GM18861 (cell line): Measurements from ENCODE around the gene COL15A1.
"Not testable (repeated sequence)": the region's sequence is repeated elsewhere in the genome, so short reads cannot be mapped to it uniquely, and the experiment has no call there.

Experiments used
- ATAC-seq: cut with Tn5 transposase; IDR thresholded peaks from one replicate; pipeline ENCODE4 v1.9.1; 2021; ENCODE audit not compliant: unreplicated experiment

Gene COL15A1

DNA sequence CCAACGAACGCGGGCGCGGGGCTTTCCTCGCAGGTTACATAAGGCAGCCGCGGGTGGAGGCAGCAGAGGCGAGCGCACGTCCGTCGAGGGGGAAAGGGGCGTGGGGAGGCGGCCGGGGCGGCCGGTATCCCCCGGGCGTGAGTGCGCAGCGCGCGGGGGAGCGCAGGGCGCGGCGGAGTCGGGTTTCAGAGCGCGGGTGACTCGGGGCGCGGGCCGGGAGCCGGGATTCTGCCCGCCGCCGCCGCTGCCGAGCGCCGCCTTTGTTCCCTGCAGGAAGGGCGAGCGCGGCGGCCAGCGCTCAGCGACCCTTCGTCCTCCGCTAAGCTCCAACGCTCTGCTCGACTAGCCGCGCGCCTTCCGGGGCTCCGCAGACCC, at the start of gene COL15A1:
COL15A1 (plus strand) TSS at position 226 of the 375 bp plus-strand sequence. CDS start 155 bp downstream, outside the sequence.
- ATAC-seq = no peak

- ATAC-seq = no peak
Observed at GRCh38 chr9:98894171-98894570, 49.5 kb upstream of the COL15A1 start.

GRCh38 chr9:98894761-98895160, 48.9 kb upstream of the COL15A1 start:
- no peak for ATAC-seq

DNA sequence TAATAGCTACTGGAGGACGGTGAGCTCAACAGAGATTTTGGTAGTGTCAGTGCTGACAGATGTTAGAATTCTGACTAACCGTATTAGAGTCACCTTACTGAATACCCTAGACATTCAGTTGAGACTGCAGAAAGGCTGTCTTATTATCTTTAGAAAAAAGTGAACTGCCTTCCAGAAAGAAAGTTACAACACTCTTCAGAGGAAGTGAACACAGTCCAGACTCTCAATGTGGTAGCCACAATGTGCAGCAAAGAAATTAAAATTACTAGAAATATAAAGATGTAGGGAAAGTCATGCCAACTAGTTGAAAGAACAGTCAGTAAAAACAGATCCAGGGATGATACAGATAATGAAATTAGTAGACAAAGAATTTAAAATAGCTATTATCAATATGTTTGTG, 47.1 kb upstream of the COL15A1 start:
- no peak for ATAC-seq

GRCh38 chr9:98897745-98898144, 46.0 kb upstream of the COL15A1 start:
- ATAC-seq = no peak

DNA sequence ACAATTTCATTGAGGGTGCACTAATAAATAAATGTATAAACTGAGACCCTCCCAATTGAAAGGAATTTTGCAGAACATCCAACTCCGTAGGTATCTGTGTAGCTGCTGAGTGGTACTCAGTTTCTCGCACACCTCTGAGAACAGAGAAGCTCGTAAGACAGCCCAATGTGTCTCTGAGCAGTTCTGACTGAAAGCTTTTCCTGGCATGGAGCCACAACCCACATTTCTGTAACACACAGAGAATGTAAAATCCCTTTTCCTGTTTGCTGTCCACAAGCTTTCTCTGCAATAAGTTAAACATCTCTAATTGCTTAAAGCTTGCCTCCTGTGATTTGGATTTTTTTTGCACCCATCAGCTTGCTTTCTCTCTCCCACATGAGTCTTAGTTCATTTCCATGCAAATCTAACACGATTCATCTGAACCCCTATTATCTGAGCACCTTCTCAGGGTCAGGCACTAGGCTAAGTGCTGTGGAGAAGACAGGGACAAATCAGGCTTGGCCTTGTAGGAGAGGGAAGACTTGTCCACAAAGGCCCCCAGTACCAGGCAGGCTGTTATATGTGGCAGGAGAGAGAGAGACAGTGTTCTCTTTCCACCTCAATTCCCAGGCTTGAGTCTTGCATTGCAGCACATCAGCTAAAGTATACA, 44.2 kb upstream of the COL15A1 start:
- ATAC-seq = no peak

DNA sequence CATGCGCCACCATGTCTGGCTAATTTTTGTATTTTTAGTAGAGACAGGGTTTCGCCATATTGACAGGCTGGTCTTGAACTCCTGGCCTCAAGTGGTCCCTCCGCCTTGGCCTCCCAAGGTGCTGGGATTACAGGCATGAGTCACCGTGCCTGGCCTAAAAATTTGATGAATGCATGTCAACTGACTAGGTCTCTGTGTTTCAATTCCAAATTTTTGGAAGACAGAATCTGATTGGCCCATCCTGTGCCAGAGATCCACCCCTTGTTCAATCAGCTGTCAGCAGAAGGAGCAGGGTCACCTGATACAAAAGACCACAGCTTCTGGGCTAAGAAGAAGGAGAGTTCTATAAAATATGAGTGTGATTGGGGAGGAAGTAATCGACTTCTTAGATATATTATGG, 43.5 kb upstream of the COL15A1 start:
- no peak for ATAC-seq

DNA sequence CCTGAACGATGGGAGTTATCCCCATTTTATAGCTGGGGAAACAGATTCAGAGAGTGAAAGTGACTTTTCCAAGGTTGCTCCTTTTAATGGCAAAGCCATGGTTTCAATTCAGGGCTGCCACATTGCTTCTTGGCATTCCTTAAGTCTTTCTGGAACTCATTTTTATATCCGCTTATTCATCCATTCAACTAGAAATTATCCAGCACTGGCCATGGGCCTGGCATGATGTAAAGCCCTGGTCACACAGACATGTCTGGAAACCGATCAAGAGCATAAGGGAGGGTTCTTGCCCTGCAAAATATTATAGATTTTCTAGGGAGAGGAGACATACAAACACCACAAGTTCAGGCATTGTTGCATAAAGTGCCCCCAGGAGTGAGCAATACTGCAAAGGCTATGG, 43.0 kb upstream of the COL15A1 start:
- no peak for ATAC-seq

DNA sequence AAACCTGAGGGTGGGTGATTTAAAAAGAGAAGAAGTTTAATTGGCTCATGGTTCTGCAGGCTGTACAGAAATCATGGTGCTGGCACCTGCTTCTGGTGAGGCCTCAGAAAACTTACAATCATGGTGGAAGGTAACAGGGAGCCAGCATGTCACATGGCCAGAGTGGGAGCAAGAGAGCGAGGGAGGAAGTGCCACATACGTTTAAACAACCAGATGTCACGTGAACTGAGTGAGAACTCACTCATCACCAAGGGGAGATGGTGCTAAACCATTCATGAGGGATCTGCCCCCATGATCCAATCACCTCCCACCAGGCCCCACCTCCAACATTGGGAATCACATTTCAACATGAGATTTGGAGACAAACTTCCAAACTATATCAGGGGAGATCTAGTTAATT, 41.9 kb upstream of the COL15A1 start:
- not testable (repeated sequence) for ATAC-seq

DNA sequence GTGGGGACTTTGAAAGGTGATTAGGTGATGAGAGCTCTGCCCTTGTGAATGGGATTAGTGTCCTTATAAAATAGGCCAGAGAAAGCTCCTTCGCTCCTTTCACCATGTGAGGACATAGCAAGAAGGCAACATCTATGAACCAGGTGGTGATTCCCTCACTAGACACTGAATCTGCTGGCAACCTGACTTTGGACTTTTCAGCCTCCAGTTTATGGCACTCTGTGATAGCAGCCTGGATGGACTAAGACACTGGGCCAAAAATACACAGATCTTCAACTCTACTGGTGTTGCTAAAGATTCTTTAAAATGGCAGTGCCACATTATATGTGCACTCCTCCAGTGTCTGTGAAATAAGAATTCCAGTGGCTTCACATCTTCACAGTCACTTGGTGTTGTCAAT, 41.2 kb upstream of the COL15A1 start:
- no peak for ATAC-seq

DNA sequence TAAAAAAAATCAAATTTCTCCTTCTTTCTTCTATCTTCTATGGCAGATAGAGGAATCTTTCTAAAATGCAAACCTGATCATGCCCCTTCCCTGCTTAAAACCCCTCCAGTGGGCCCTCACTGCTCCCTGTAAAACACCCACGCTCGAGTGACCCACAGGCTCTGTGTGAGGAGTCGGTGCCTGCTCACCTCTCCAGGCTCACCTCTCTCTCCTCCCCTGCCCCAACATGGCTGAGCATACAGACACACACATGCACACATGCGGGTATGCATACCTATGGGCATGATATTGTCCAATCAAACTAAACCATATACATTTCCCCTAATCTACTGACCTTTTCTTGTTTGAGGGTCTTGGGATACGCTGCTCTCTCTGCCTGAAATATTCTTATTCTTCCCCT, 40.8 kb upstream of the COL15A1 start:
- no peak for ATAC-seq

DNA sequence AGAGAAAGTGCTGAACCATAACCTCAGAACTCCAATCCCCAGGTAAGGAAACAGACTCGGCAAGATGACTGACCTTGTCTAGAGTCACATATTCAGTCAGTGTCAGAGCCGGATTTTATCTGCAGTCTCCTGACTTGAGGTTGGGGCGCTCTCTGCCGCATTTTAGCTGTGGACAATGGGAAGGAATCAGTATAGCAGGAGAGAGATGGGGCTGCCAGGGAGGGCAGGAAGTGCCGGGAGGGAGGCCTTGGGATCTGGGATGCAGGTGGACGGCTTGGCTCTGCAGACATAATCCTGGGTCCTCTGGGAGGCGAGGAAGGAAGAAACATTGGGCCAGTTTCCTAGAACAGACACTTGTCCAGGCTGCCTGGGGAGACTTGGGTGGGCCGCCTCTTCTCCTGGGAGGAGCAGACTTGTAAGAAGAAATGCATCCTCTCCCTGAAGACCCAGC, 39.7 kb upstream of the COL15A1 start:
- ATAC-seq = no peak

DNA sequence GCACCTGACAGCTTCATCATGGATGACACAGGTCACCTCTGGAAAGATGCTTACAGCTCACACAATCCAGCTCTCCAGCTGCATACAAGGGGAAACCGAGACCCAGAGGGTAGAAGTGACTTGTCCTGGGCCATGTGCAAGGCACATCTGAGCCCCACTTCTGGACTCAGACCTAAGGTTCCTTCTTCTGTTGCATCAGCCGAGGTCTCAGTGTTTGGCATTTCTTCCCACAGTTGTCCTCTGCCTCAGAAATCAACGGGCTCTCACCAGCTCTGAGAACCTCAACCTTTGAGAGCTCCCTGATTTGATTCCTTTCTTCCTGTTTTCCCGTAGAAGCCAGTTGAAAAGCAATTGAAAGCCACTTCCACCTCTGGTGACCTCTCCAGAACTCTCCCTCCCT, 38.7 kb upstream of the COL15A1 start:
- no peak for ATAC-seq

- ATAC-seq = no peak
Observed at GRCh38 chr9:98906273-98907040, 37.2 kb upstream of the COL15A1 start.

- no peak for ATAC-seq
Observed at GRCh38 chr9:98907055-98907454, 36.7 kb upstream of the COL15A1 start.

GRCh38 chr9:98908897-98909634, 34.6 kb upstream of the COL15A1 start:
- no peak for ATAC-seq

DNA sequence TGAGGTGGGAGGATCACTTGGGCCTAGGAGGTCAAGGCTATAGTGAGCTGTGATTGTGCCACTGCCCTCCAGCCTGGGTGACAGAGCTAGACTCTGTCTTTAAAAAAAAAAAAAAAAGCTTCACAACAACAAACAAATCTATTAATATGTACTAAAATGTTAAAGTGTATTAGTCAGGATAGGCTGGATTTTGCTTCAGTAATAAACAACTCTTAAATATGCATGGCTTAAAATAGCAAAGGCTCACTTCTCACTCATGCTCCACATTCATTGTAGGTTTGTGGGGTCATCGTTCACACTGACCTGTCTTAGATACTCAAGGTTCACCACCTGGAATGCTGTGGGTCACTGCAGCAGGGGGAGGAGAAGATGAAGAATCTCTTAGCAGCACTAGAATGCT, 33.8 kb upstream of the COL15A1 start:
- ATAC-seq = no peak

- no peak for ATAC-seq
Observed at GRCh38 chr9:98911042-98911441, 32.7 kb upstream of the COL15A1 start.

DNA sequence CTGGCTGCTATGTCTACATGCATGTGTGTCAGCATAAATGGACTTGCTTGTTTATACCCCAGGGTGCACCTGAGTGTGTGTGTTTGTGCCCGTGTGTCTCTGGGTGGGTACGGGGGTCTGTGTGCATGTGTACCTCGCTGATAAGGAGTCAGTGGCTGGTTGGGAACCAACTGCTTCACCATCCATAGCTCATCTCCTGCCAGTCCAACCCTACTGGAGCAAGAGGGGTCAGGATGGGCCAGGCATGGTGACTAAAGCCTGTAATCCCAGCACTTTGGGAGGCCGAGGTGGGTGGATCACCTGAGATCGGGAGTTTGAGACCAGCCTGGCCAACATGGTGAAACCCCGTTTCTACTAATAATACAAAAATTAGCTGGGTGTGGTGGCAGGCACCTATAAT, 32.0 kb upstream of the COL15A1 start:
- not testable (repeated sequence) for ATAC-seq

GRCh38 chr9:98912450-98912849, 31.3 kb upstream of the COL15A1 start:
- ATAC-seq = no peak

DNA sequence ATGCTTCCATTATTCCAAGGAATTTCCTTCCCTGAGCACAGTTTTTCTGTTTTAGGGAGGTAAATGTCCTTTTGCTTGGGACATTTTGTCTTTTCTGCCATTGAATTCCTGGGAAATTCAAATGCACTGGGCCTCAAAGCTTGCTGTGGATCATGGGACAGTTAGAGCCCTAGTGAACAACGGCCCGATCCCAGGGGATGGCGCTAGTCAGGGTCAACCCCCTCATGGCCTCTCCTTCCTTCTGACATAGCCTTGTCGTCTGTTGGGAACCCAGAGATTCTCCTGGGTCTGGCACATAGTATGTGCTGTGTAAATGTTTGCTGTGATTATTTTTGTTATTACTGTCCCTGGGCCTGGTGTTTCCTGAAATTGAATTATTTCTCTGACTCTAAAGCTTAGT, 30.7 kb upstream of the COL15A1 start:
- no peak for ATAC-seq

DNA sequence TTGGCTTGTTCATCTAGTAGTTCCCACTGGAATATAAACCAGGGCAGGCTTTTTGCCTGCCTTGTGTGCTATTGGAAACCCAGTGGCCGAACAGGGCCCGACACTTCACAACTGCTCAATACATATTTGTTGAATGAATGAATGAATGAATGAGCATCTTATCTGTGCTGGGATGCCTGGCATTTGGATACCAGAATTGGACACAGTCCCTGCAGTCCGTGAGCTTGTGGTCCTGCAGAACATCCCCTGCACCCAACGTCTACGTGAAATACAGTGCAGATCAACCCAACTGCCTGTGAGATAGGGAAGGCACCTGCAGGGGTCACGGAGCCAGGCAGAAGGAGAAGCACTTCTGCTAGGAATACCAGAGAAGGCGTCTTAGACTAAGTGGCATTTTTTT, 30.0 kb upstream of the COL15A1 start:
- ATAC-seq = no peak
